ES-I3 (cell line): ENCODE data around the gene PBX4.

Source experiments
- H3K36me3 ChIP-seq: 2 replicates; pipeline ENCODE4 v1.6.1; 2013; ENCODE audit warnings: mild to moderate bottlenecking, low read length, control low read depth, moderate library complexity; ENCODE audit not compliant: insufficient read depth
- H3K4me1 ChIP-seq: 2 replicates; pipeline ENCODE4 v1.6.1; 2013; ENCODE audit warnings: mild to moderate bottlenecking, control low read depth, low read length; ENCODE audit not compliant: insufficient read depth
- H3K9ac ChIP-seq: 2 replicates; pipeline ENCODE4 v1.6.1; 2013; ENCODE audit warnings: low read depth, mild to moderate bottlenecking, low read length, moderate library complexity
- H3K9me3 ChIP-seq: 2 replicates; pipeline ENCODE4 v1.6.1; 2013; ENCODE audit warnings: mild to moderate bottlenecking, low read length, moderate library complexity; ENCODE audit not compliant: control insufficient read depth, insufficient read depth

The PBX4 gene

DNA sequence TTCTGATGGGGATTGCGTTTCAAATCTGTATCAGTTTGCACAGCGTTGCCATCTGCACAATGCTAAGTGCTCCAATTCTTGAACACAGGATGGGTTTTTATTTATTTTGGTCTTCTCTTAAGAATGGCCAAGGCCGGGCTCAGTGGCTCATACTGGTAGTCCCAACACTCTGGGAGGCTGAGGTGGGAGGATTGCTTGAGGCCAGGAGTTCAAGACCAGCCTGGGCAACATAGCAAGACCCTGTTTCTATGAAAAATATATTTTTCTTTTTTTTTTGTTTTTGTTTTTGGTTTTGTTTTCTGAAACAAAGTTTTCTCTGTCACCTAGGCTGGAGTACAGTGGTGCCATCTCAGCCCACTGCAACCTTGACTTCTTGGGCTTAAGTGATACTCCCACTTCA lies 95.3 kb downstream of the PBX4 start:
- Histone ChIP-seq H3K36me3 (no peaks in the 10 kb centered on the region; the same call in none of the 2 replicates), H3K9me3 (no peaks in the 10 kb centered on the region), H3K9ac (no peak overlapping the region), H3K4me1 (peaks cover 3% of the 10 kb centered on the region; the same call in 1 of the 2 replicates)

DNA sequence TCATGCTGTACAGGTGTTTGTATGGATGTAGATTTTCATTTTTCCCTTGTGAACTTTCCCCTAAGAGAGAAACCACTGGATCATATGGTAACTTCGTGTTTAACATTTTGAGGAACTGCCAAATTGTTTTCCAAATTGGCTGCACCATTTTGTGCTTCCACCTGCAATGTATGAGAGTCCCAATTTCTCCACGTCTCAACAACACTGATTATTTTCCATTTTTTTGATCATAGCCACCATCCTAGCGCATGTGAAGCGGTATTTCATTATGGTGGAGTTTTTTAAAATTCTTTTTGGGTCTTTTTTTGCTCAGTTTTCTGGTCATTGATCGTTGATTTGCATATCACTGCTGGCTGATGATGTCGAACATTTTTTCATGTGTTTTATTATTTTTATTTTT lies 97.5 kb downstream of the PBX4 start:
- H3K9me3 ChIP-seq: no peaks in the 10 kb centered on the region
- H3K36me3 ChIP-seq: no peaks in the 10 kb centered on the region; the same call in none of the 2 replicates
- H3K4me1 ChIP-seq: no peaks in the 10 kb centered on the region
- H3K9ac ChIP-seq: no peak overlapping the region

DNA sequence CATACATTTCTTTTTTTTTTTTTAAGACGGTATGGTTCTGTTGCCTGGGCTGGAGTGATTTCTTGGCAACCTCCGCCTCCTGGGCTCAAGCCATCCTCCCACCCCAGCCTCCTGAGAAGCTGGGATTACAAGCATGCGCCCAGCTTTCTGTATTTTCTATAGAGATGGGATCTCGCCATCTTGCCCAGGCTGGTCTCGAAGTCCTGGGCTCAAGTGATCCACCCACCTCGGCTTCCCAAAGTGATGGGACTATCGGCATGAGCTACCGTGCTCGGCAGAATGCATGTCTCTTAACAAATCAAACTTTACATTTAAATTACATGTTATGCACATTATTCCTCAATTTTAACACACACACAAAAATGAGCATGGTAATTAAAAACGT lies 101.3 kb downstream of the PBX4 start:
- no peaks in the 10 kb centered on the region; the same call in none of the 2 replicates for H3K36me3 ChIP-seq
- no peaks in the 10 kb centered on the region for H3K9me3 ChIP-seq
- no peaks in the 10 kb centered on the region for H3K4me1 ChIP-seq
- H3K9ac ChIP-seq: peak overlapping the region; percentile 82; the same call in 1 of the 2 replicates

DNA sequence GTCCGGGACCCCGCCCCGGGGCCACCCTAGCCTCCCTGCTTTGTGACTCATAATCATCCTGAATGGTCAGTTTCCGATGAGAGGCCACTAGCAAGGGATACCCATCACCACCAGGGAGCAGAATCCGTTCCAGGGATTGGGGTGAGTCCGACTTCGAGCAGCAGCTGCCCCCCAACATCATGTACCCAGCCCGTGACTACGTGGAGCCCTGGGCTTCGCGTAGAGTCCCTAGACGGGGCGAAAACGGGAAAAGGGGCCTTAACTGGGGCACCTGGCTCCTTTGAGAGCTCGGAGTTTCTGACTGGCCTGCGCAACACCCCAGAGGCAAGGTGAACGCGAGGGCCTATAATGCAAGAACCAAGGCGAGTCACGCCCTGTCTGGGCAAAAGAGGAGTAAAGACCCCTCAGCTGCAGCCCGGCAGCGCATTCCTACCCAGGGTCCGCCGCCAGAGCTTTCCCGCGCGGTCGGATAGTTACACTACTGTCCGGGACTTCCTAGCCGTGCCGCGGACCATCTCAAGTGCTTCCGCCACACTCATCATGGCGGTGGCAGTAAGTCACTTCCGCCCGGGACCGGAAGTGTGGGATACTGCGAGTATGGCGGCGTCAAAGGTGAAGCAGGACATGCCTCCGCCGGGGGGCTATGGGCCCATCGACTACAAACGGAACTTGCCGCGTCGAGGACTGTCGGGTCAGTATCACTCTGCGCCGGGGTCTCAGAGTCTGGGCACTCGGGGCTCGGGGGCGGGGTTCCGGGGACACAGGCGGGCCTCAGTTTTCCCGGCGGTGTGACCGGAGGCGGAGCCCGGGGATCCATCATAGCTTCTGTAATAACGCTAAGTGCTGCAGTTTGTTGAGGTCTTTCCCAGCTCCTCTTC lies 102.6 kb downstream of the PBX4 start, which contains the start of gene NDUFA13:
NDUFA13 (plus strand) TSS at position 584 of the 878 bp plus-strand sequence; CDS start at position 598, 14 bp downstream.
- H3K36me3 ChIP-seq: no peaks in the 10 kb centered on the region; the same call in none of the 2 replicates
- H3K9ac ChIP-seq: peak within 1 kb of the TSS; percentile 82
- no peaks in the 10 kb centered on the region; the same call in 1 of the 2 replicates for H3K4me1 ChIP-seq
- no peaks in the 10 kb centered on the region for H3K9me3 ChIP-seq

DNA sequence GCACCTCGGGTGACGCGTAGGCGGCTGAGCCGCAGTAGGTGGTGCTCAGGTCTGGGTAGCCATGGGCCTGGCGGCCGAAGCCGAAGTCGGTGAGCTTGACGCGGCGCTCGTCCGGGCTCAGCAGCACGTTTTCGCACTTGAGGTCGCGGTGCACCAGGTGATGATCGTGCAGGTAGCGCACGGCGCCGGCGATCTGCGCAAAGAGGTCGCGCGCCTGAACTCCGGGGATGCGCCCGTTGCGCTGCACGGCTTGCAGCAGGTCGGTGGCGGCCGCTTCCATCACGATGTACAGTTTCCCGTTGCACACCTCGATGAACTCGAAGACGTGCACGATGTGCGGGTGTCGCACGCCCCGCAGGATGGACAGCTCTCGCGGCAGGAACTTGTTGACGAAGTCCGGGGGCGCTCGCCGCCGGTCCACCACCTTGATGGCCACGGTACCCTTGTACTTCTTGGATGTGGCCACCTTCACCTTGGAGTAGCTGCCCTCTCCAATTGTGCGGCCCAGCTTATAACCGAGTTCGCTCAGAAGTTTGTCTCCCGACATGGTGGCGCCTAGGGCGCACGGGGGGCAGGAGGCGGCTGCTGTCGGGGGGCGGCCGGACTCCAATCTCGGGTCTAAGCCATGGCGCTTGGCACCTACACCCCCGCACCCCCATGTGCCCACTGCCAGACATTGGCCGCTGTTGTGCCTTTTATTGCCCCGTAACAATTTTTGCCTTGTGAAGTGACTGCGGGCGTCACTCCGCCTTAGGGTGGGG lies 103.4 kb downstream of the PBX4 start, which contains the start of gene TSSK6:
TSSK6 (minus strand) TSS at position 668 of the 761 bp plus-strand sequence; CDS start at position 547, 121 bp downstream.
- no peaks in the 10 kb centered on the region for H3K9me3 ChIP-seq
- H3K4me1 ChIP-seq: no peaks in the 10 kb centered on the region; the same call in 1 of the 2 replicates
- peak within 1 kb of the TSS; percentile 82 for H3K9ac ChIP-seq
- no peaks in the 10 kb centered on the region; the same call in 1 of the 2 replicates for H3K36me3 ChIP-seq

DNA sequence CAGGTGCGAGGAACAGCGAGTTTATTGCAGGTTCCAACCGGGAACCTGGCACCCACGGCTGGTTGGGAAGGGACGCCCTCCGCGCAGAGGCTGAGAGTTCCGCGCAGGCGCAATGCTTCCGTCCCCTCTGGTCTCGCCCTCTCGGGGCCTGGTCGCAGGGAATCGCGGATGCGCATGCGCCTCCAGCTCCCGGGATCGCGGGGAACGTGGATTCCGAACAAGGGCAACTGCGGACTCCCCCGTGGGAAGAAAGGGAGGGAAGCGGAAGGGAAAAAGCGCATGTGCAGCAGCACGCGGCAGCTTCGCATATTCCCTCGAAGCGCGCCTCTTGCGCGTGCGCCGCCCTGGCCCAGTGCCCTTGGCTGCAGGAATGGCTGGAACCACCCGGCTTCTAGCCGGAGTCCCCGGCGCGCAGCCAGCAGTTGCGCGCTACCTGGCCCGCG lies 104.3 kb downstream of the PBX4 start:
- no peaks in the 10 kb centered on the region; the same call in 1 of the 2 replicates for H3K4me1 ChIP-seq
- H3K9ac ChIP-seq: no peak overlapping the region
- H3K36me3 ChIP-seq: no peaks in the 10 kb centered on the region; the same call in 1 of the 2 replicates
- no peaks in the 10 kb centered on the region for H3K9me3 ChIP-seq

DNA sequence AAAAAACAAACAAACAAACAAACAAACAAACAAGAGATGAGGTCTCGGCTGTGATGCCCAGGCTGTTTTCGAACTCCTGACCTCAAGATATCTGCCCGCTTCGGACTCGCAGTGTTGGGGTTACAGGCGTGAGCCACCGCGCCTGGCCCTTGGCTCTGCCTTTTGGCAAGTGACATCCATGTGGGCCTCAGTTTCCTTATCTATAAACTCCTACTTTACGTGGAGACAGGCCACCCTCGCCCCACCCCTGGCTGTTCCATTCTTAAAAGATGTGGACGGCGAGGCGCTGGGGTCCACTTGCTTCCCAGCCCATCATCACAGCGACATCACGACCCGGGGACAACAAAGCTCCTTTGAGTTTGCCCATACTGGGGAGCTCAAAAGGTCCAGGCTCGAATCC lies 104.8 kb downstream of the PBX4 start:
- no peak overlapping the region for H3K9ac ChIP-seq
- H3K9me3 ChIP-seq: no peaks in the 10 kb centered on the region
- no peaks in the 10 kb centered on the region; the same call in 1 of the 2 replicates for H3K36me3 ChIP-seq
- no peaks in the 10 kb centered on the region; the same call in 1 of the 2 replicates for H3K4me1 ChIP-seq
